ENCODE results near the gene PCSK7.
"Not testable (repeated sequence)": the region's sequence is repeated elsewhere in the genome, so short reads cannot be mapped to it uniquely, and the experiment has no call there.

PCSK7 gene

GRCh38 chr11:117197516-117198456 lies 34.1 kb downstream of the PCSK7 start:
- no peak for DNase-seq

DNA sequence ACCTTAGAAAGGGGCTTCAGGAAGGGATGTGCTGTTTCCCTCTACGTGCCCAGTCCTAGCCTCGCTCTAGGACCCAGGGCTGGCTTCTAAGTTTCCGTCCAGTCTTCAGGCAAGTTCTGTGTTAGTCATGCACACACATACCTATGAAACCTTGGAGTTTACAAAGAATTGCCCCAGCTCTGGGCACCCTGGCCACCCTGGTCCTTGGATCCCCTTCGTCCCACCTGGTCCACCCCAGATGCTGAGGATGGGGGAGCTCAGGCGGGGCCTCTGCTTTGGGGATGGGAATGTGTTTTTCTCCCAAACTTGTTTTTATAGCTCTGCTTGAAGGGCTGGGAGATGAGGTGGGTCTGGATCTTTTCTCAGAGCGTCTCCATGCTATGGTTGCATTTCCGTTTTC lies 34.9 kb downstream of the PCSK7 start:
- no peak for DNase-seq

GRCh38 chr11:117195761-117196160 lies 36.1 kb downstream of the PCSK7 start:
- no peak for DNase-seq

DNA sequence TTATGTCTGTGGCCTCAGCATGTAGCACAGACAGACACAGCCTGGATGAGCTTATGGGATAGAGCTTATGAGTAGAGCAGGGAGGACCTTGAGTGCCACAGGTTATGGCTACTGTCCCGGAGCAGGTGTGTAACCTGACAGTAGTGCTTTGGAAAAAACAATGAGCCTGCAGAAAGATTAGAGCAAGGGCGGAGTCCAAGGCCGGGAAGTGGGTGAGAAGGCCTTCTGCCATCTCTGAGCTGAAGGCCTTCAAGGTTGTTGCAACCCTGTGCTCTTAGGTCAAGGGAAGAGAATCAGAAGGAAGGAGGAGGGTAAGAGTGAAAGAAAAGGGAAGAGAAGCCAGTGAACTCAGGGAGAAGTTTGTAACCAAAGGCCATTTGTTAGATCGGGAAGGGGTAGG lies 36.6 kb downstream of the PCSK7 start:
- no peak for DNase-seq

GRCh38 chr11:117194267-117194666 lies 37.6 kb downstream of the PCSK7 start:
- DNase-seq: no peak

- DNase-seq: no peak
Measured at GRCh38 chr11:117193130-117194020, 38.5 kb downstream of the PCSK7 start.

DNA sequence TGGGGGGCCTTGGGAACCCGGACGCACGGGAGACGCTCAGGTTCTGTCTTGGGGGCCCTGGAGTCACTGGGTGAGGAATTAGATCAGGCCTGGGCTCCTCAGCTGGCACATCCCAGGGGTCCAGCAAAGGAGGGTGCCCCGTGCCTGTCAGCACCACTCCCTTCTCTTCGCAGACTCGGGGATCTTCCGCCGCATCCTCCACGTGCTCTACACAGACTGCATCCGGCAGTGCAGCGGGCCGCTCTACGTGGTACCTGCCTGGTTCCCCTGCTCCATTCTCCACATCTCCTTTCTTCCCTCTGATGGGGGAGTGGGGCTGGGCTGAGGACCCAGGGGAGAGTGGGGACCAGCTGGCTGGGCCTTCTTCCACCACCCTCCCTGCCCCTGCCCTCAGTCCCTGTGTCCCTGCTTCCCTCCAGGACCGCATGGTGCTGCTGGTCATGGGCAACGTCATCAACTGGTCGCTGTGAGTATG lies 39.4 kb downstream of the PCSK7 start:
- no peak for DNase-seq

DNA sequence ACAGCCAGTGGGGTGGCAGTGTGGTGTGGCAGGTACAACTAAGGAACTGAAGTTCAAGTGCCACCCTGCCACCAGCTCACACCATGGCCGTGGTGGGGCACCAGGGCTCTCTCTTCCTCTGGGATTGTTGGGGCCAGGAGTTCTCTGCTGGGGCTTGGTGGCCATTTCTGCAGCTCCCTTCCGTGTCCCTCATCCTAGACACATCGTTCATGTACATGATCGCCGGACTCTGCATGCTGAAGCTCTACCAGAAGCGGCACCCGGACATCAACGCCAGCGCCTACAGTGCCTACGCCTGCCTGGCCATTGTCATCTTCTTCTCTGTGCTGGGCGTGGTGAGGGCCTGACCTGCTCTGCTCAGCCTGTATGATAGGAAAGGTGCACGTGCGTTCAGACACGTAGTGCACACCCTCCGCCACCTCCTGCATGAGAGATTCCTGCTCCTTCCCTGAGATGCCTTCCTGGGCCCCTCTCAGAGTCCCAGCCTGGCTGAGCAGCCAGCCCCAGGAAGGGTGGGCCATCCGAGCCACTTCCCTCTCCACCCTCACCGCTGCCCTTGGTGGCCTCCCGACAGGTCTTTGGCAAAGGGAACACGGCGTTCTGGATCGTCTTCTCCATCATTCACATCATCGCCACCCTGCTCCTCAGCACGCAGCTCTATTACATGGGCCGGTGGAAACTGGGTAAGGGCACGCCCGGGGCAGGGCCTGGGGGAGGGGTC lies 40.0 kb downstream of the PCSK7 start:
- no peak for DNase-seq

DNA sequence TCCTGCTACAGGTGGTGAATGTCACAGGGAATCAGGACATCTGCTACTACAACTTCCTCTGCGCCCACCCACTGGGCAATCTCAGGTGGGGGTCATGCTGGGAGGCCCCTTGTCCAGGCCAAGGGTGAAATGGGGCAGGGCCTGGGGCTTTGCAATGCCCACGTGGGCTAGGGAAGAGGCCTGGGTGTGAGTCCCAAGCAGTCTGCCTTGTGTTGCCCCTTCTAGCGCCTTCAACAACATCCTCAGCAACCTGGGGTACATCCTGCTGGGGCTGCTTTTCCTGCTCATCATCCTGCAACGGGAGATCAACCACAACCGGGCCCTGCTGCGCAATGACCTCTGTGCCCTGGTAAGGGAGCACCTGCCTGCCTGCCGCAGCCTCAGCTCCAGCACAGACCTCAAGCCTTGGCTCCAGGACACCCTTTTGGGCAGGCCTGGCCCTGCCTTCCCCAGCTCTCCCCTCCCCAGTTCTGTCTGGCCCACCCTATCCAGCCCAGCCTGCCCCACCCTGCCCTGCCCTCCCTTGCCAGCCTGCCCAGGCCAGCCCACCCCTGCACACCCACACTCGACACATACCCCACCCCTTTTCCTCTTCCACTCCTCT lies 41.8 kb downstream of the PCSK7 start:
- no peak for DNase-seq

DNA sequence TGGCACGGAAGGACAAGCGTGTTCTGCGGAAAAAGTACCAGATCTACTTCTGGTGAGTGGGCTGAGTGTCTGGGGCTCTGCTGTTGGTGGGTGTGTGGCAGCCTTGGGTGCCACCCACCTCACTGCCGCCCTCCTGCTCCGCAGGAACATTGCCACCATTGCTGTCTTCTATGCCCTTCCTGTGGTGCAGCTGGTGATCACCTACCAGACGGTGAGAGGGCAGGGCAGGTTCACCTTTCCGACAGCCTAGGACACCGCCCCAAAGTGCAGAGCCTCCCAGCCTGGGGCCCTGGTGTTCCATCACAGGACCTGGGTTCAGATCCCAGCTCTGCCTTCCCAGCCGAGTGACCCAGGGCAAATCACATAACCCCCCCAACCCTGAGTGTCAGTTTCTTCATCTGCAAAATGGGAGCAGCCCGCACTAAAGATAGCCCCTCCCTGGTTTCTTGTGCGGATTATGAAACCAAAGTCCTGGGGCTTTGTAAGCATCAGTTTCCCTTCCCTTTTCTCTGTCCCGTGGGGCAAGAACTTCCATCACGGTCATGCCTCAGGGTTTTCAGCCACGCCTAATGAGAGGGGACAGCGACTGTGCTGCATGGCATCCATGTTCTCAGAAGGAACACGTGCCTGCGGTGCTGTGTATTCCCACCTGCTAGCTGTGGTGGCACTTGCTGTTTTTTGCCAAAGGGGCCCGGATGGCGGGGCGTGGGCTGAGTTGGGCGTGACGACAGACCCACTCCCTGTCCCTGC lies 42.5 kb downstream of the PCSK7 start:
- no peak for DNase-seq

DNA sequence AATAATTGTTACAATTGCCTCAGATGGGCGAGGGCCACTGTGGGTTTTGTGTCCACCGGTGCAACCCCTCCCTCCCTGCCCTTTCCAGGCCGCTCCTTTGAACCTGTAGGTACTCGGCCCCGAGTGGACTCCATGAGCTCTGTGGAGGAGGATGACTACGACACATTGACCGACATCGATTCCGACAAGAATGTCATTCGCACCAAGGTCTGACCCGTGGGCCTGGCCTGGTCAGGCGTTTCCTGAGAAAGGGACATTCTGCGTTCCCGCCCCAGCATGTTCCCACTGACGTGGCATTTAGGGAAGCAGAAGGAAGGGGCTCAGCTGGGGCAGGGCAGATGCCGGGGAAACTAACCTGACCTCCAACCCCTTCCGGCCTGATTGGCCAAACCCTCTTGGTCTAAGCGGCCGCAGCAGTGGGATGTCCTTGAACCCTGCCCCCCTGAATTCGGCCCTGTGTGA lies 43.2 kb downstream of the PCSK7 start:
- DNase-seq: no peak

- DNase-seq: no peak
Measured at GRCh38 chr11:117187799-117188481, 43.9 kb downstream of the PCSK7 start.

DNA sequence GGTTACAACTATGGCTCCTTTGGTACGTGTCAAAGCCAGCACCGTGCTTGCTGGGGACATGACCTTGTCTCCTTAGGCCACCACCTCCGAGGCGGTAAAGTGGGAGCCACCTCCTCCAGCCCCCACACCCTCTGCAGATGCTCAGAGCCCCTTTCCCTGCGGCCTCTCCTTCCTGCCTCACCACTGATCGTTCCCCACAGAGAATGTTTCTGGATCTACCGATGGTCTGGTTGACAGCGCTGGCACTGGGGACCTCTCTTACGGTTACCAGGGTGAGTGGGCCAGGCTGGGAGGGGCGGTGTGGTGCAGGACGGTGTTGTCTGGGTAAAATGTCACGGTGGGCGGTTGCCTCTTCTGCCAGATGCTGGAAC lies 44.5 kb downstream of the PCSK7 start:
- no peak for DNase-seq

- DNase-seq: no peak
Measured at GRCh38 chr11:117187007-117187406, 44.9 kb downstream of the PCSK7 start.

GRCh38 chr11:117186431-117186761 lies 45.5 kb downstream of the PCSK7 start:
- DNase-seq: no peak

DNA sequence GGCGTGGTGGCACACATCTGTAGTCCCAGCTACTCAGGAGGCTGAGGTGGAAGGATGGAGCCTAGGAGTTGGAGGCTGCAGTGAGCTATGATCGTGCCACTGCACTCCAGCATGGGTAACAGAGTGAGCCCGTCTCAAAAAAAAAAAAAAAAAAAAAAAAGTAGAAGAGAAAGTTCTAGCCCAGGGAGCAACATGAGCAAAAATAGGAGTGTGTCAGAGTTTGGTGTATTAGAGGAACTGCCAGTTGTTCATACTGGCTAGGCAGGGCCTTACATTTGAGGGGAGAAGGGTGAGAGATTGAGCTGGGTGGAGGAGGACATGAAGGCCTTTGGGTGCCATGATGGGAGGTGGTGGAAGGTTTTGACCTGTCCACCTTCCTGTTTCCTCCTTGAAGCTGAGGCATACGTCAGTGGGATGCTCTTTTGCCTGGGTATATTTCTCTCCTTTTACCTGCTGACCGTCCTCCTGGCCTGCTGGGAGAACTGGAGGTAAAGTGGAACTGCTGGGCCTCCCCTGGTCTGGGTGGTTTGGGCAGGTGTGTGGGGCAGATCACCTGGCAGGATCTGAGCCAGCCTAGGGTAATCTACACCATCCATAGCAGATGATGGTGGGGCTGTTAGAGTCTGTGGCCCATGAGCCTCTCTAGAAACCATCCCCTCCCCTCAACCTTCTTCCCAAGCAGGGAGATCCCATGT lies 46.0 kb downstream of the PCSK7 start:
- no peak for DNase-seq

DNA sequence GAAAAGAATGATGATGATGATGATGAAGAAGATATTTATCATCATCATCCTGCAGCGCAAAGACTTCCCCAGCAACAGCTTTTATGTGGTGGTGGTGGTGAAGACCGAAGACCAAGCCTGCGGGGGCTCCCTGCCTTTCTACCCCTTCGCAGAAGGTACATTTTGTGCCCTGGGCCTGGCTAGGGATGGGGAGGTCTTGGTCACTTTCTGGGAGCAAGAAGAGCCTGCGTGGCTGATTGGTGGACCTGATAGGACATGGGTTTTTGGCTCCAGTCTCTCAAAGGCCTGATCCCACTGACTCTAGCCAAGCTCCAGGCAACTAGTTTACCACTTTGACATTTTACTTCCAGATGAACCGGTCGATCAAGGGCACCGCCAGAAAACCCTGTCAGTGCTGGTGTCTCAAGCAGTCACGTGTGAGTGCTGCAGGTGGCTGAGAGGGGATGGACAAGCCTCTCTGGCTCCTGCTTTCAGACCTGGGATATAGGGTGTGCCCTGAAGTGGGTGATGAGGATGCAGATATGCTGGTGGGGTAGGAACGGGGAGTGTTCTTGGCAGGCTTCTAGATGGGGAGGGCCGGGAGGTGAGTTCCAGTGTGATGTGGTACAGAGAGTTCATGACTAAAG lies 48.0 kb downstream of the PCSK7 start:
- no peak for DNase-seq

DNA sequence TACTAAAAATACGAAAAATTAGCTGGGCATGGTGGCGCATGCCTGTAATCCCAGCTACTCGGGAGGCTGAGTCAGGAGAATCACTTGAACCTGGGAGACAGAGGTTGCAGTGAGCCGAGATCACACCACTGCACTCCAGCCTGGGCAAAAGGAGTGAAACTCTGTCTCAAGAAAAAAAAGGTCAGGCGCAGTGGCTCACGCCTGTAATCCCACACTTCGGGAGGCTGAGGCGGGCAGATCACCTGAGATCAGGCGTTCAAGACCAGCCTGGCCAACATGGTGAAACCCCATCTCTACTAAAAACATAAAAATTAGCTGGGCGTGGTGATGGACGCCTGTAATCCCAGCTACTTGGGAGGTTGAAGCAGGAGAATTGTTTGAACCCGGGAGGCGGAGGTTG lies 48.7 kb downstream of the PCSK7 start:
- not testable (repeated sequence) for DNase-seq

GRCh38 chr11:117182551-117182935 lies 49.3 kb downstream of the PCSK7 start:
- DNase-seq: no peak
